Esophagus muscularis mucosa (tissue), 4 donors: Measurements from ENCODE around the gene CEND1. TPM values are rescaled to one million over a fixed set of nuclear protein-coding genes. Genes with fewer than 3 reads are reported as not detected.

Experiments used
- DNase-seq: peaks from one replicate; pipeline ENCODE4 v3.0.0-alpha.2; 2017; ENCODE audit errors: extremely low spot score
- H3K27ac ChIP-seq, 4 donors: fragments of 200-600 bp; sonication (generic); replicated peaks in 1 of 4; 1 replicate in 3 of 4; 2 replicates in 1 of 4; pipeline ENCODE4 v1.5.1; 2016 to 2019; ENCODE audit warnings: mild to moderate bottlenecking in 1 of 4
- H3K27me3 ChIP-seq, 4 donors: fragments of 200-600 bp; sonication (generic); one replicate each; pipeline versions ENCODE4 v1.5.1 to v1.6.0; 2016 to 2019
- H3K36me3 ChIP-seq, 4 donors: fragments of 200-600 bp; sonication (generic); one replicate each; pipeline ENCODE4 v1.5.1; 2016 to 2019
- H3K4me1 ChIP-seq, 4 donors: fragments of 200-600 bp; sonication (generic); one replicate each; pipeline ENCODE4 v1.5.1; 2016 to 2019
- H3K4me3 ChIP-seq, 4 donors: fragments of 200-600 bp; sonication (generic); 1 replicate in 2 of 4; 2 replicates in 2 of 4; pipeline ENCODE4 v1.5.1; 2016 to 2019; ENCODE audit warnings: mild to moderate bottlenecking in 4 of 4, moderate library complexity in 1 of 4
- H3K9me3 ChIP-seq, 4 donors: fragments of 200-600 bp; sonication (generic); 1 replicate in 3 of 4; 2 replicates in 1 of 4; pipeline ENCODE4 v1.5.1; 2016 to 2019
- EP300 ChIP-seq: sonication (generic); formaldehyde crosslinking; IDR thresholded peaks from one replicate; pipeline ENCODE4 v1.6.1; 2017; ENCODE audit warnings: antibody characterized with exemption
- POLR2A ChIP-seq: fragments of 450-650 bp; IDR thresholded peaks from one replicate; pipeline ENCODE4 v1.6.1; 2017; ENCODE audit warnings: antibody characterized with exemption, moderate library complexity, mild to moderate bottlenecking, low read depth
- POLR2AphosphoS5 ChIP-seq, 2 donors: sonication (generic); formaldehyde crosslinking; IDR thresholded peaks; one replicate each; pipeline ENCODE4 v1.6.1; 2017; ENCODE audit warnings: antibody characterized with exemption in 2 of 2
- WGBS: methylation state at CpG from one replicate; pipeline ENCODE4 v1.1.5; 2018; 5-methylcytosine and 5-hydroxymethylcytosine counted together
- intact Hi-C: fragments of 100-400 bp; cut with DNase I; formaldehyde crosslinking; loops from one replicate; pipeline ENCODE4 v1.15.1; 2023
- total RNA-seq, 4 donors: library from RNA; depleted of rRNA; stranded (reverse); fragments of >200 nt; gene quantifications; one replicate each; pipeline versions ENCODE4 v1.1.0 to v1.2.1, GENCODE V29; 2016
- TF ChIP-seq, protein P1 (sequence below), 3 experiments: fragments of 200-600 bp in 2 of 3; fragments of 450-650 bp in 1 of 3; sonication (generic) in 2 of 3; IDR thresholded peaks; one replicate each; pipeline ENCODE4 v1.5.1; 2017 to 2019; ENCODE audit warnings: antibody characterized with exemption in 3 of 3, mild to moderate bottlenecking in 2 of 3, moderate library complexity in 1 of 3

CEND1 gene
- total RNA-seq, 4 donors from 2014 or later: 0.42 to 3.3 (median 2.6) TPM

DNA sequence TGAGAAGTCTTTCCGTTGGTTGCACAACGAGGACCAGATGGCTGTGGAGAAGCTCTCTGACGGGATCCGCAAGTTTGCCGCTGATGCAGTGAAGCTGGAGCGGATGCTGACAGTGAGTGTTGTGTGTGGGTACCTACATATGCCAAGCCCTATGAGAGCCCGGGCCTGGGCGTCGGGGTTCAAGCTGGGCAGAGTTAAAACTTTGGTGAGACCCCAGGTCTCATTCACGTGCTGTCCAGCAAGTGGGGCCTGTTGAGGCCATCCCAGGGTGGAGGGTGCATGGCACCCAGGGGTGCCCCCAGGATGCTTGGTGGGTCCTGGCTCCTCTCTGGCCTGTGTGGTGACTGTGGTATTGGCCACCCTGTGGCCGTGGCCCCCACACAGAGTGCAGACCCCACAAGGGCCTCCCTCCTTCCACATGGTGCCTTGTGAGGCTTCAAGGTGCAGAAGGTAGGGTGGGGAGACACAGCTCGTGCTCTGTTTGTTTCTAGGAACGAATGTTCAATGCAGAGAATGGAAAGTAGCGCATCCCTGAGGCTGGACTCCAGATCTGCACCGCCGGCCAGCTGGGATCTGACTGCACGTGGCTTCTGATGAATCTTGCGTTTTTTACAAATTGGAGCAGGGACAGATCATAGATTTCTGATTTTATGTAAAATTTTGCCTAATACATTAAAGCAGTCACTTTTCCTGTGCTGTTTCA is 25.4 kb downstream of the CEND1 start:
- 80% methylated on average over 16 of the region's 18 CpGs for WGBS
- peaks cover 0 to 9% (median 0%) of the 10 kb centered on the region in 4 donors for H3K4me1 ChIP-seq
- H3K4me3 ChIP-seq: no peak overlapping the region
- H3K27me3 ChIP-seq: no peaks in the 10 kb centered on the region
- no peak for DNase-seq
- H3K9me3 ChIP-seq: no peaks in the 10 kb centered on the region
- intact Hi-C loops: no loop called here
- TF ChIP-seq EP300: no peak
- TF ChIP-seq POLR2A: no peak
- TF ChIP-seq, protein P1, sequence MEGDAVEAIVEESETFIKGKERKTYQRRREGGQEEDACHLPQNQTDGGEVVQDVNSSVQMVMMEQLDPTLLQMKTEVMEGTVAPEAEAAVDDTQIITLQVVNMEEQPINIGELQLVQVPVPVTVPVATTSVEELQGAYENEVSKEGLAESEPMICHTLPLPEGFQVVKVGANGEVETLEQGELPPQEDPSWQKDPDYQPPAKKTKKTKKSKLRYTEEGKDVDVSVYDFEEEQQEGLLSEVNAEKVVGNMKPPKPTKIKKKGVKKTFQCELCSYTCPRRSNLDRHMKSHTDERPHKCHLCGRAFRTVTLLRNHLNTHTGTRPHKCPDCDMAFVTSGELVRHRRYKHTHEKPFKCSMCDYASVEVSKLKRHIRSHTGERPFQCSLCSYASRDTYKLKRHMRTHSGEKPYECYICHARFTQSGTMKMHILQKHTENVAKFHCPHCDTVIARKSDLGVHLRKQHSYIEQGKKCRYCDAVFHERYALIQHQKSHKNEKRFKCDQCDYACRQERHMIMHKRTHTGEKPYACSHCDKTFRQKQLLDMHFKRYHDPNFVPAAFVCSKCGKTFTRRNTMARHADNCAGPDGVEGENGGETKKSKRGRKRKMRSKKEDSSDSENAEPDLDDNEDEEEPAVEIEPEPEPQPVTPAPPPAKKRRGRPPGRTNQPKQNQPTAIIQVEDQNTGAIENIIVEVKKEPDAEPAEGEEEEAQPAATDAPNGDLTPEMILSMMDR (IDR thresholded peaks at IDR 0.05): no peak
- TF ChIP-seq POLR2AphosphoS5 (IDR thresholded peaks at IDR 0.05): no peak
- no peak overlapping the region for H3K27ac ChIP-seq
- H3K36me3 ChIP-seq: peaks cover 43 to 93% (median 83%) of the 10 kb centered on the region in 4 donors

DNA sequence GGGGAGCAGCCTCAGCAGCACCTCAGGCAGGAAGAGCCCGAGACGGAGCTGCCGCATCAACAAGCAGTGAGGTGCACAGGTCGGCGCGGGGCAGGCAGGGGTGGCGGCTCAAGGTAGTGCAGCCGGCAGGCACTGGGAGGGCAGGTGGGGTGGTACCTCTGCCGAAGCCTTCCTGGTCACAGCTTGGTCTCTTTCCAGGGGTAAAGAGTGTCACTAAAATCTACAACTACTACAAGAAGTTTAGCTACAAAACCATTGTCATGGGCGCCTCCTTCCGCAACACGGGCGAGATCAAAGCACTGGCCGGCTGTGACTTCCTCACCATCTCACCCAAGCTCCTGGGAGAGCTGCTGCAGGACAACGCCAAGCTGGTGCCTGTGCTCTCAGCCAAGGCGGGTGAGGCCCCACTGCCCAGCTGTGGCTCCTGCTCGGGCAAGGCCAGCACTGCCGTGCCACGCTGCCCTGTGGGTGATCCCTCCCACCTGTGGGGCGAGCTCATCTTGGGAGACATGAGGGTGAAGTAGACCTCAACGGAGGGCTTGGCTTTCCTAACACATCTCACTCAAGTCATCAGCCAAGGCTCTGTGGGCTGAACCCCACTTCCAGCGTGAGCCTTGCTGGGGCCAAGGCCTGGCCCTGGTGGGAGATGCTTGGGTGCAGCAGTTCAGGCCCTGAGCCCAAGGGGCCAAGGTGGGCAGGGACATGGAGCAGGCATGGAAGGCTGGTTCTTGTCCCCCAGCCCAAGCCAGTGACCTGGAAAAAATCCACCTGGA is 26.2 kb downstream of the CEND1 start:
- Histone ChIP-seq H3K9me3 (no peaks in the 10 kb centered on the region), H3K27me3 (no peaks in the 10 kb centered on the region), H3K36me3 (peaks cover 50 to 95% (median 88%) of the 10 kb centered on the region in 4 donors), H3K4me3 (no peak overlapping the region), H3K27ac (no peak overlapping the region), H3K4me1 (peaks cover 0 to 9% (median 0%) of the 10 kb centered on the region in 4 donors)
- TF ChIP-seq POLR2AphosphoS5 (IDR thresholded peaks at IDR 0.05) (no peak), EP300 (no peak), POLR2A (no peak)
- TF ChIP-seq, protein P1 (IDR thresholded peaks at IDR 0.05): no peak
- no peak for DNase-seq
- 93% methylated on average over 15 of the region's 22 CpGs for WGBS
- intact Hi-C loops: no loop called here

DNA sequence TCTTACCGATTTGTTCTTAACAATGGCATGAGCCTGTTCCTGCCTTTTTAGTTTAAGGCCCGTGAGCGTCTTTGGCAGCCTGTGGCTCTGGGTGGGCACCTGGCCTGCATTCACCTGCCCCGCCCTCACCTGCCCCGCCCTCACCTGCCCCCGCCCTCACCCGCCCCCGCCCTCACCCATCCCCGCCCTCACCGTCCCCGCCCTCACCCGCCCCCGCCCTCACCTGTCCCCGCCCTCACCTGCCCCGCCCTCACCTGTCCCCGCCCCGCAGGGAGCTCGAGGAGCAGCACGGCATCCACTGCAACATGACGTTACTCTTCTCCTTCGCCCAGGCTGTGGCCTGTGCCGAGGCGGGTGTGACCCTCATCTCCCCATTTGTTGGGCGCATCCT is 26.8 kb downstream of the CEND1 start:
- Histone ChIP-seq H3K27me3 (no peaks in the 10 kb centered on the region), H3K27ac (no peak overlapping the region), H3K36me3 (peaks cover 50 to 95% (median 89%) of the 10 kb centered on the region in 4 donors), H3K9me3 (no peaks in the 10 kb centered on the region), H3K4me3 (no peak overlapping the region), H3K4me1 (peaks cover 0 to 9% (median 0%) of the 10 kb centered on the region in 4 donors)
- TF ChIP-seq POLR2A (no peak), POLR2AphosphoS5 (IDR thresholded peaks at IDR 0.05) (no peak), EP300 (no peak)
- TF ChIP-seq, protein P1 (IDR thresholded peaks at IDR 0.05): no peak
- intact Hi-C loops: no loop called here
- 75% methylated on average over 9 of the region's 24 CpGs for WGBS
- no peak for DNase-seq

DNA sequence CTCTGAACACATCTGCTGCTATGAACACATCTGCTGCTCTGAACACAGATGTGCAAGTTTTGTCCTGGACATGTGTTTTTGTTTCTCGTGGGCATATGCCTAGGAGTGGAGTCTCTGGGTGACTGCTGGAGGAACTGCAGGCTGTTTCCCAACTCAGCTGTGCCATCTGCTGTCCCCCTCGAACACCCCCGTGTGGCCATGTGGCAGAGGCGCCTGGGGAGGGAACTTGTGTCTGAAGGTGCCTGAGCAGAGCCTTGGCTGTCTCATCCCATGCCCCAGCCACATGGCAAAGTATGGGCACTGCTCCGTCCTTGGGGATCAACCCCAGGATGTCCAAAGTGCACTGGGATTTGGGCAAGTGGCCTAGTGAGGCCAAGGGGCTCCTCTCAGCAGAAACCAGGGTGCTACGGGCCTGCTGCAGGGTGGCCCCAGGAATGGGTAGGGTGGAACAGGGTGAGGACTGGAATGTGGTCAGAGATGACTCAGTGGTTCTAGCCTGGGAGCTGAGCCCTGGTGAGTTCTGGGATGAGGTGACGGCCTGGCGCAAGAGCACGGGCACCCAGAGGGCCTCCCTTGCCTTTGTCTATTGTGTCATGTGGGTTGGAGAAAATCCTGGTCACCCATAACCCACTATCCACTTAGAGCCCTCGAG is 27.3 kb downstream of the CEND1 start:
- intact Hi-C loops: no loop called here
- Histone ChIP-seq H3K27me3 (no peaks in the 10 kb centered on the region), H3K4me1 (peaks cover 0 to 9% (median 0%) of the 10 kb centered on the region in 4 donors), H3K36me3 (peaks cover 50 to 98% (median 93%) of the 10 kb centered on the region in 4 donors), H3K27ac (no peak overlapping the region), H3K9me3 (no peaks in the 10 kb centered on the region), H3K4me3 (no peak overlapping the region)
- TF ChIP-seq, protein P1 (IDR thresholded peaks at IDR 0.05): no peak
- peak in 1 of 2 donors; percentile 5 for TF ChIP-seq POLR2AphosphoS5 (IDR thresholded peaks at IDR 0.05)
- no peak for DNase-seq
- 75% methylated on average over 5 of the region's 10 CpGs for WGBS
